A549 (cell line): ENCODE data around the gene NKAIN4.
"Not testable (repeated sequence)": the region's sequence is repeated elsewhere in the genome, so short reads cannot be mapped to it uniquely, and the experiment has no call there.

Source experiments
- BHLHE40 ChIP-seq: IDR thresholded peaks from 2 replicates; pipeline ENCODE4 v1.6.1; 2012; ENCODE audit warnings: low read depth, low read length, inconsistent platforms
- CEBPB ChIP-seq, 2 experiments: fragments of >200 bp in 1 of 2; sonication (Bioruptor Twin) in 1 of 2; formaldehyde crosslinking in 1 of 2; IDR thresholded peaks; 2 replicates each; pipeline ENCODE4 v1.6.1; 2012 to 2016
- CHD2 ChIP-seq: fragments of 150-350 bp; IDR thresholded peaks from 2 replicates; pipeline ENCODE4 v1.6.1; 2014; ENCODE audit warnings: low read length; ENCODE audit not compliant: partially characterized antibody
- EP300 ChIP-seq, 2 experiments: fragments of >200 bp; sonication (Bioruptor Twin); formaldehyde crosslinking; IDR thresholded peaks; 2 replicates in 1 of 2; 3 replicates in 1 of 2; pipeline ENCODE4 v1.6.1; 2016 to 2017
- HDAC2 ChIP-seq: fragments of 200-600 bp; sonication (generic); IDR thresholded peaks from 2 replicates; pipeline ENCODE4 v1.6.1; 2016
- PHF8 ChIP-seq: fragments of 200-600 bp; sonication (generic); IDR thresholded peaks from 2 replicates; pipeline ENCODE4 v1.6.1; 2016; ENCODE audit warnings: low read depth, mild to moderate bottlenecking, antibody characterized with exemption, moderate library complexity, borderline replicate concordance
- POLR2A ChIP-seq: IDR thresholded peaks from 2 replicates; pipeline ENCODE4 v1.6.1; 2012; ENCODE audit warnings: mild to moderate bottlenecking, low read length
- RFX5 ChIP-seq: fragments of 450-650 bp; IDR thresholded peaks from 2 replicates; pipeline ENCODE4 v1.7.1; 2014; ENCODE audit warnings: antibody characterized with exemption, mild to moderate bottlenecking, moderate library complexity
- TF ChIP-seq, protein P1 (sequence below): fragments of >200 bp; sonication (Bioruptor Twin); formaldehyde crosslinking; IDR thresholded peaks from 3 replicates; pipeline ENCODE4 v1.5.1; 2016
- TF ChIP-seq, protein P2 (sequence below): IDR thresholded peaks from 2 replicates; pipeline ENCODE4 v1.6.1; 2012
- TF ChIP-seq, protein P3 (sequence below): fragments of 200-600 bp; sonication (generic); IDR thresholded peaks from 2 replicates; pipeline ENCODE4 v1.6.1; 2016; ENCODE audit warnings: antibody characterized with exemption, mild to moderate bottlenecking, moderate library complexity

DNA sequence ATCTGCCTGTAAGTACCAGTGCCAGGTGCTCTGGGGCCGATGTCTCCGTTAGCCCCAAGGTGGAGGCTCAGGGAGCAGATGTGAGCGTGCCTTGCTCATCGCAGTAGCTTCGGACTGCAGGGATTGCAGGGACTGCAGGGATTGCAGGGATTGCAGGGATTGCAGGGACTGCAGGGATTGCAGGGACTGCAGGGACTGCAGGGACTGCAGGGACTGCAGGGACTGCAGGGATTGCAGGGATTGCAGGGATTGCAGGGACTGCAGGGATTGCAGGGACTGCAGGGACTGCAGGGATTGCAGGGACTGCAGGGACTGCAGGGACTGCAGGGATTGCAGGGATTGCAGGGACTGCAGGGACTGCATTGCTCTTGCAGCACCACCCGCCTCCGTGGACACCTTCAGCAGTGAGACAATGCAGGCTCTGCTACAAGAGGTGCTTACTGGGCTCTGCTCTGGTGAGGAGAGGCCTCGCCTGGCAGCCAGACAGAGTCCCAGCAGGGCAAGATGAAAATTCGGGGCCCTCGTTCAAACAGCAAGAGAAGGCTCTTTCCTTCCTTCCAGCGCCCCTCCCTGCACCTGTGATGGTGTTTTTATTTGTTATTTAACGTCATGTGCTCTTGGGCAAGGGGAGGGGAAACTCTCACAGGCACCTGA is 32.7 kb downstream of the NKAIN4 start:
- TF ChIP-seq HDAC2; CEBPB (IDR thresholded peaks at IDR 0.05); EP300 (IDR thresholded peaks at IDR 0.05); CHD2; POLR2A; PHF8; RFX5; BHLHE40: not testable (repeated sequence)
- TF ChIP-seq, protein P1, sequence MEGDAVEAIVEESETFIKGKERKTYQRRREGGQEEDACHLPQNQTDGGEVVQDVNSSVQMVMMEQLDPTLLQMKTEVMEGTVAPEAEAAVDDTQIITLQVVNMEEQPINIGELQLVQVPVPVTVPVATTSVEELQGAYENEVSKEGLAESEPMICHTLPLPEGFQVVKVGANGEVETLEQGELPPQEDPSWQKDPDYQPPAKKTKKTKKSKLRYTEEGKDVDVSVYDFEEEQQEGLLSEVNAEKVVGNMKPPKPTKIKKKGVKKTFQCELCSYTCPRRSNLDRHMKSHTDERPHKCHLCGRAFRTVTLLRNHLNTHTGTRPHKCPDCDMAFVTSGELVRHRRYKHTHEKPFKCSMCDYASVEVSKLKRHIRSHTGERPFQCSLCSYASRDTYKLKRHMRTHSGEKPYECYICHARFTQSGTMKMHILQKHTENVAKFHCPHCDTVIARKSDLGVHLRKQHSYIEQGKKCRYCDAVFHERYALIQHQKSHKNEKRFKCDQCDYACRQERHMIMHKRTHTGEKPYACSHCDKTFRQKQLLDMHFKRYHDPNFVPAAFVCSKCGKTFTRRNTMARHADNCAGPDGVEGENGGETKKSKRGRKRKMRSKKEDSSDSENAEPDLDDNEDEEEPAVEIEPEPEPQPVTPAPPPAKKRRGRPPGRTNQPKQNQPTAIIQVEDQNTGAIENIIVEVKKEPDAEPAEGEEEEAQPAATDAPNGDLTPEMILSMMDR = not testable (repeated sequence)
- TF ChIP-seq, protein P2, sequence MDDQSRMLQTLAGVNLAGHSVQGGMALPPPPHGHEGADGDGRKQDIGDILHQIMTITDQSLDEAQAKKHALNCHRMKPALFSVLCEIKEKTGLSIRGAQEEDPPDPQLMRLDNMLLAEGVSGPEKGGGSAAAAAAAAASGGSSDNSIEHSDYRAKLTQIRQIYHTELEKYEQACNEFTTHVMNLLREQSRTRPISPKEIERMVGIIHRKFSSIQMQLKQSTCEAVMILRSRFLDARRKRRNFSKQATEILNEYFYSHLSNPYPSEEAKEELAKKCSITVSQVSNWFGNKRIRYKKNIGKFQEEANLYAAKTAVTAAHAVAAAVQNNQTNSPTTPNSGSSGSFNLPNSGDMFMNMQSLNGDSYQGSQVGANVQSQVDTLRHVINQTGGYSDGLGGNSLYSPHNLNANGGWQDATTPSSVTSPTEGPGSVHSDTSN = not testable (repeated sequence)
- TF ChIP-seq, protein P3, sequence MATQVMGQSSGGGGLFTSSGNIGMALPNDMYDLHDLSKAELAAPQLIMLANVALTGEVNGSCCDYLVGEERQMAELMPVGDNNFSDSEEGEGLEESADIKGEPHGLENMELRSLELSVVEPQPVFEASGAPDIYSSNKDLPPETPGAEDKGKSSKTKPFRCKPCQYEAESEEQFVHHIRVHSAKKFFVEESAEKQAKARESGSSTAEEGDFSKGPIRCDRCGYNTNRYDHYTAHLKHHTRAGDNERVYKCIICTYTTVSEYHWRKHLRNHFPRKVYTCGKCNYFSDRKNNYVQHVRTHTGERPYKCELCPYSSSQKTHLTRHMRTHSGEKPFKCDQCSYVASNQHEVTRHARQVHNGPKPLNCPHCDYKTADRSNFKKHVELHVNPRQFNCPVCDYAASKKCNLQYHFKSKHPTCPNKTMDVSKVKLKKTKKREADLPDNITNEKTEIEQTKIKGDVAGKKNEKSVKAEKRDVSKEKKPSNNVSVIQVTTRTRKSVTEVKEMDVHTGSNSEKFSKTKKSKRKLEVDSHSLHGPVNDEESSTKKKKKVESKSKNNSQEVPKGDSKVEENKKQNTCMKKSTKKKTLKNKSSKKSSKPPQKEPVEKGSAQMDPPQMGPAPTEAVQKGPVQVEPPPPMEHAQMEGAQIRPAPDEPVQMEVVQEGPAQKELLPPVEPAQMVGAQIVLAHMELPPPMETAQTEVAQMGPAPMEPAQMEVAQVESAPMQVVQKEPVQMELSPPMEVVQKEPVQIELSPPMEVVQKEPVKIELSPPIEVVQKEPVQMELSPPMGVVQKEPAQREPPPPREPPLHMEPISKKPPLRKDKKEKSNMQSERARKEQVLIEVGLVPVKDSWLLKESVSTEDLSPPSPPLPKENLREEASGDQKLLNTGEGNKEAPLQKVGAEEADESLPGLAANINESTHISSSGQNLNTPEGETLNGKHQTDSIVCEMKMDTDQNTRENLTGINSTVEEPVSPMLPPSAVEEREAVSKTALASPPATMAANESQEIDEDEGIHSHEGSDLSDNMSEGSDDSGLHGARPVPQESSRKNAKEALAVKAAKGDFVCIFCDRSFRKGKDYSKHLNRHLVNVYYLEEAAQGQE = not testable (repeated sequence)
